Measurements from ENCODE around the gene TTLL10.

Gene TTLL10, protein sequence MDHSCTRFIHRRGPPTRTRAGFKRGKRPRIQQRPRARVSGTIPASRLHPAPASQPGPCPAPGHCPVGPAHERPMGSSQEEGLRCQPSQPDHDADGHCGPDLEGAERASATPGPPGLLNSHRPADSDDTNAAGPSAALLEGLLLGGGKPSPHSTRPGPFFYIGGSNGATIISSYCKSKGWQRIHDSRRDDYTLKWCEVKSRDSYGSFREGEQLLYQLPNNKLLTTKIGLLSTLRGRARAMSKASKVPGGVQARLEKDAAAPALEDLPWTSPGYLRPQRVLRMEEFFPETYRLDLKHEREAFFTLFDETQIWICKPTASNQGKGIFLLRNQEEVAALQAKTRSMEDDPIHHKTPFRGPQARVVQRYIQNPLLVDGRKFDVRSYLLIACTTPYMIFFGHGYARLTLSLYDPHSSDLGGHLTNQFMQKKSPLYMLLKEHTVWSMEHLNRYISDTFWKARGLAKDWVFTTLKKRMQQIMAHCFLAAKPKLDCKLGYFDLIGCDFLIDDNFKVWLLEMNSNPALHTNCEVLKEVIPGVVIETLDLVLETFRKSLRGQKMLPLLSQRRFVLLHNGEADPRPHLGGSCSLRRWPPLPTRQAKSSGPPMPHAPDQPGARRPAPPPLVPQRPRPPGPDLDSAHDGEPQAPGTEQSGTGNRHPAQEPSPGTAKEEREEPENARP

DNA sequence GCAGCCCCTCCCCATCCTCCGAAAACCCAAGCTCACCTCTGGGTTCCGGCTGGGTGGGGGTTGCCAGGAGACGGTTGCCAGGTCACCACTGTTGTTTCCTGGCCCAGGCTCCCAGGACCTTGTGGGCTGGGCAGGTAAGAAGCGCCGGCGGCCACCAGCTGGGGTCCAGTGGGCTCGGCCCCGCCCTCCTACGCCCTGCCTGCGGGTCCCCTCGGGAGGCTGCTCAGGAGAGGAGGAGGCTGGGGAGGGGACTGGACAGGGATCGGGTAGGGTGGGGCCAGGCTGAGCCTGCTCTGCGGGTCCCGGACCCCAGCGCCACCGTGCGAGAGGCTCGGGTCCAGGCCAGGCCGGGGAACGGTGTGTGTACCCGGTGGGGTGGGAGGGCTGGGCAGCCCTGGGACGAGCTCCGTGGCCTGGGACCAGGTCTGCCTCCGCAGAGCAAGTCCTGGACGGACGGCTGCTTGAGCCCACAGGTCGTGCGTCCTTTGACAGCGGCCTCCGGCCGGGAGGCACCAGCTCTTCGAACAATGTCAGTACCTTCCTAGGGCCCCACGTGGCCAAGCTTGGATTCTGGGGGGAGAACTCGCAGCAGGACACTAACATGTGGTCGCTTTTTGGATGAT is at the start of gene TTLL10:
Gene TTLL10 (plus strand): TSS at position 88 of the 623 bp plus-strand sequence. CDS start 5,336 bp downstream, outside the sequence.
- no peak for DNase-seq

DNA sequence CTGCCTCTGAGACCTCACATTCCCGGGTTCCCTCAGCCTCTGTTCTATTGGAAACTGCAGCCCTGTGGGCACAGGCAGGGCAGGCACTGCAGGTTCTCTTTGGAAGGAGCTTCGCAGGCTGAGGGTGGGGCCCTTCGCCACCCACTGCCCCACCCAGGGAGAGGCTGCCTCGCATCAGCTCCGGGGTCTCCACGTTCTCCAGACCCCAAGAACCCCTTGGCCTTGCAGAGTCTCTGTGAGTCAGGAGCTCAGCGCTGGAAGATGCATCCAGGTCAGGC is 49.2 kb upstream of the TTLL10 start:
- DNase-seq, result no peak

DNA sequence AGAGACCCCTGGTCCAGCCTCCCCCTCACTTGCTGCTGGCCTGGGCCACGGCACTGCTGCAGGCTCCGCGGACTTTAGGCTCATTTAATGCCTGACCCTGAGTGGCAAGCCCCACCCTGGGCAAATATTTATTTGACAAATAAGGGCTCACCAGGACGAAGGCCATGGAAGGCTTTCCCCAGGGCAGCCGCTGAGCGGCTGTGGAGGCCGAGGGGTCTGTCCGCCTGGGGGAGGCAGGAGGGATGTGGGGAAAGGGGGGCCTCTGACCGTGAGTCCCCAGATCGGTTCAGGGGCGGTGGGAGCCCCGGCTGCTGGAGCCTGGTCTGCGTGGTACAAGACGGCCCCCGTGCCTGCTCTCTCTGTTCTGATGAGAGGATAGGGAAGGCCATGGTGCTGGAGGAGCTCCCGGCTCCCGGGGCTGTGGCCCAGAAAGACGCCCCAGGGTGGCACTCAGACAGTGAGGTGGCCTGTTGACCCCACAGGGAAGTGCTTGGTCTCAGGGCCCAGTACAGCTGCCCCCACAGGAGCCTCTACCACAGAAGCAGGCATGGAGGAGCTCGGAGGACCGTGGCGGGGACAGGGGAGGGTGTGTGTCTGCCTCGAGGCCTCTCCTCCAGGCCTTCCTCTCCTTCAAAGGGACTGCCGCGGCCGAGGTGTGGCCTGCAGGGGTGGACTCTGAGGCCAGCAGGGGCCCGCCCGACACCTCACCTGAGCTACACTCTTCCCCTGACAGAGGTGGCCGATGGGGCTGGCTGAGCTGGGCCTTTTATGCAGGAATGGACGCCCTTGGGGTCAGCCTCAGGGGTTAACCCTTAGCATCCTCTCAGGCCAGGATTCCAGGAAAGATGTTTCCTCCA is 48.7 kb upstream of the TTLL10 start:
- DNase-seq, result no peak

DNA sequence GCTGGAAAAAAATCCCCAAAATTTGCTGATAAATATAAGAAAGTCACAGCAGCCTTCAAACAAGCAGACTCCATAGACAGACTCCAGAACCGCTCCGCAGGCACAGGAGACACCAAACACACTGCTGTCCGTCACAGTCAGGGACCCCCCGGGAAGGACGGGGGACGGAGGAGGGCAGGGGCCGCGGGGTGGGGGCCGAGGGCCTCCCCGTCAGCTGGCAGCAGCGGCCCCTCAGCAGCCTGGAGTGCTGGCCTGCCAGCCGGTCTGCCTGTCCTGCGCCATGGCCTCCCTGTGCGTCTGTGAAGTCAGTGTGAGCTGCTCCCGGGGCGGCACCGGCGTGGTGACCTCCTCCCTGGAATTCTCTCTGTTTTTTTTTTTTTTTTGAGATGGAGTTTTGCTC is 47.7 kb upstream of the TTLL10 start:
- DNase-seq, result no peak

DNA sequence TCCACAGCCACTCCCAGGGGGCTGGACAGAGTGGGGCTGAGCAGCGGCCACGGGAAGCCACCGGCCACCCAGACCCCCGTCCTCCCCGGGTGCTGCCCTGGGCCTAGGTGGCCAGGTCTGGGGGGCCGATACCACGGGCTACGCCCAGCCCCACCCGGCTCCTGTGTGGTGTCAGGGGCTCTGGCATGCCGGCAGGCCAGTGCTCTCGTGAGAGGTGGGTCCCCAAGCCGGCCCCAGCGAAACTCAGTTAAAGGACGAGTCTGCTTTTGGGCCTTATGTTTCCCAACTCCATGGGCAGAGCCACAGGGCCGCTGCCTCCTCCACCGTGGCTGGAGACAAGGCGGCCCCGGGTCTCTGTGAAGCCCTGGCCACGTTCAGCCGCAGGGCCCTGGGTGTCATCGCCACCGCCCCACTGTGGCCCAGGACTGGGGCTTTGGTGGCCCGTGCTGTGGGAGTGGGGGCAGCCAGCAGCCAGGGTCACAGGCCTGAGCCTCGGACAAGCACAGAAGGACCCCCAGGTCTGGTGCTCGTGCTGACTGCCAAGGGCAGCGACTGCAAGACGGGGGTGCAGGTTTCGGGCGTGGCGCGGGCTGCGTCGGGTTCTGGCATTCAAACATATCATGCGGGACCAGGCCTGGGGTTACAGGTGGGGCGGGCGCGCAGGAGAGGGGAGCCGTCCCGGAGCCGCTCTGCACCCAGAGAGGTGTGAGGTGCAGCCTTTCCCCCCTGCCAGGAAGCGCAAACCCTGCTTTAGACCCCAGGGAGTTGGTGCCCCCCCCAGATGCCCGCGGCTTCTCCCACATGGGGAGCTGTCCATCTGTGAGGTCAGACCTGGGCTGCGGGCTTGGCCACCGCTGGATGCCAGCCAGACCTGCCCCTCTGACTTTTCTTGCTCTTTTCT is 45.9 kb upstream of the TTLL10 start:
- no peak for DNase-seq

DNA sequence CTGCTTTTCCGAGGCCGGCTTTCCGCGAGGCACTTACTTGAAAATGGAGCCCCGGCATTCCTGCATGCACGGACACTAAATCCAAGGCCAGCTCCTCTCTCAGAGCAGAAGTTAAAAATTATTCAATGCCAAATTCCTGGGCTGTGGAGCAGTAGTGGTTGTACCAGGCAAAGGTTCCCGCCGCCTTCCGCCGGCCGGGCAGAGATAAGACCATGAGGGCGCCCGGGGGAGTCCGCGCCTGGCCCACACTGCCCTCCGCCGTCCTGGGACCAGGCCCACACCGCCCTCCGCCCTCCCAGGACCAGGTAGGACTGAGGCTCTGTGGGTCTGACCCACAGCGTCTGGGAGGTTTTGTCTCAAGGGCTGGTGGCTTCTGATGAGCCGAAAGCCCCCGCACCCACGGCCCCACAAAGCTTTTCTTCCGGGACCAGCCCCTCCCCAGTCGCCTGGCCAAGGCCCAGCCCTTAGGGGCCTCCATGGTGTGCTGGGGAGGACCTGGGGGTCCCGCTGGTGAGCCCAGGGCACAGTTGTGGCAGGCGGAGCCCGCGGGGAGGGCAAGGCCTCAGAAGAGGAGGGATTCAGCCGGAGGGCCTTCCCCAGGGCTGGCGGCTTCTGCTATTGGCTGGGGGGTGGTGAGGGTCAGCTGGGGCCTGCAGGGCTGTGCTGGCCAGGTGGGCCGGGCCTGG is 45.1 kb upstream of the TTLL10 start:
- no peak for DNase-seq

DNA sequence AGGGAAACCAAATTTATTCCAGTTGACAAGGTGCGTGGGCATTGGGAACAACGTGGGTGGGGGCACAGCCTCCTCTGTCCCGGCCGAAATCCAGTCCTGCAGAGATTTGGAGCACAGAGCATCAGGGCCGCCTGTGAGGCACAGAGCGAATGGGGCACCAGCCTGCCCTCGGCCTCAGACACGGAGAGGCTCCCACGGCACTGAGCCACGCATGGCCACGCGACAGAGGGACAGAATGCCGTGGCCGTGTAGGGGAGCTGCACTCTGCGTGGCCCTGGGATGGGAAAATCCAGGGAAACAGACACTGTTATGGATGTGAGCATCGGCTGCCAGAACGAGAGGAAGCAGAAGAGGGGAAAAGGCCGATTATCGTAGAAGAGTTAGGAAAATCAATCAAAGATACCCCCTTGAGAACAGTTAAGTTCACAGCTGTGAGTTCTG is 44.3 kb upstream of the TTLL10 start:
- no peak for DNase-seq

DNA sequence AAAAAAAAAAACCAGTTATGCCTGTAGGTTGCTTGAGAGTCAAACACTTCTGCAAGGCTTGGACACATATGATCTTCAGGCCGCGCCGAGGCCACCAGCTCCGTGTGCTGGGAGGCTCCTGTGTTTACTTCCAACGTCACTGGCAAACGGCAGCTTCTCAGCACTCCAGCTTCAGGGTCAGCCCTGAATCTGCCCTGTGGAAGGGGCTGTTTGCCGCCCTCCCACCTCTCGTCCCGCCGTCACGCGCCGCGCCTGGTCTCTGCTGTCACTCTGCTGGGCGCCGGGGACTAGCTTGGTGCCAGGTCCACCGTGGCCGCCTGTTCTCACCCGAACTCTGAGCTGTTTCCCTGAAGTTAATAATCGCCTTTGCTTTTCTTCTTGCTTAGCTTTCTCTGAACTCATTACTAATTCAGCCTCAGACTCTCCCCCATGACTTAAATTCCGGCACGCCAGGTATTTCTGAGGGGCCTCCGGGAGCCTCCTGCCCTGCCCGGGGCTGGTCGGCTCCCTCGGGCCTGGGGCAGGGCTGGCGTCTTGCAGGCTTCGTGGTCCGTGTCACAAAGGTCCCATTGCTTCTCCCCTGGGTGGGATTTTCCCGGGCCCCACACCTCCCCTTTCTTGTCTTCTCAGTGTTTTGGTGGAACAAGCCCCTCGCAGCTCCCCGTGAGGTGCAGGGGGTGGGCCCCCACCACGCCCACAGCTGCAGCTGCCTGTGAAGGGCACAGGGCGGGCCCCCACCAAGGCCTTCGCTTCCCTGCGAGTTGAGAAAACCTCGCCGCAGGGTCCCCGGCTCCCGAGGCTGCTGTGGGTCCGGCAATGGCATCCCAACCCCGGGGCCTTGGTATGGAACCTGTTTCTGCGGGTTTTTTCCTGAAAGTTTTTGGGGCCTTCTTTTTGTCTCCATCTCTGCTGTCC is 43.2 kb upstream of the TTLL10 start:
- DNase-seq, result no peak

DNA sequence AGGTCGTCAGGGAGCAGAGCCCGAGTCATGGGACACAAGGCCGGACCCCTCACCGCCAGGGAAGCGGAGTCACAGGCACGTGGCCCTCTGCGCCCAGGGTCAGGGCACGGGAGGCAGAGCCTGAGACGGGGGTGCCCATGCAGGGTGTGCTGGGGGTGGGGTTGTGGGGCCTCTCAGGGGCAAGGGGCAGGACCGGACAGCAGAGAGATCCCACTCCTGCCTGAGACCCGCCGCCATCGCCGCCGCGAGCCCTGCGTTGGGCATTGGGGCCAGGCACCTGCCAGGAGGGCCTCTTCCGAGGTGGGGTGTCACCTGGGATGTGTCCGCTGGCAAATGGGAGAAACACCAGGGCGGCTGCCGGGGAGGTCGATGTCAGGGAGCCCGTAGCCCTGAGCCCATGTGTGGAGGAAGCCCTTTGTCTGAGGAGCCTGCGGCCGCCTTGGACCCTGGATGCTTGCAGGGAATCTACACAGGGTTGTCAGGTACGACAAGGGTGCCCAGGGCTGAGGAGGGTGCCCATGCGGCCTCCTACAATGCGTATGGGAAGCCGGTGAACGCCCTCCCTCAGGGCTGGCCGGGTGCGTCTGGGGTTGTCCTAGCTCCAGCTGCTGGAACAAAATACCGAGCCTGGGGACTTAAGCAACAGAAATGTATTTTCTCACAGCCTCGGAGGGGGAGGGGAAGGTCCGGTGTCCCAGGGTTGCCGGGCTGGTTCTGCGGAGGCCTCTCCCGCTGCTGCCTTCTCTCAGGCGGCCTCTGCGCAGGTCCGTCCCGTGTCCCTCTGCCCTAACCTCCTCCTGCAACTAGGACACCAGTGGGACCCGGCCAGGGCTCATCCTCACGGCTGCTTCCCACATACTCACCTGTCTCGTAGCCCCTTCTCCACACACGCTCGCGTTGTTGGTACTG is 41.4 kb upstream of the TTLL10 start:
- DNase-seq, result no peak

DNA sequence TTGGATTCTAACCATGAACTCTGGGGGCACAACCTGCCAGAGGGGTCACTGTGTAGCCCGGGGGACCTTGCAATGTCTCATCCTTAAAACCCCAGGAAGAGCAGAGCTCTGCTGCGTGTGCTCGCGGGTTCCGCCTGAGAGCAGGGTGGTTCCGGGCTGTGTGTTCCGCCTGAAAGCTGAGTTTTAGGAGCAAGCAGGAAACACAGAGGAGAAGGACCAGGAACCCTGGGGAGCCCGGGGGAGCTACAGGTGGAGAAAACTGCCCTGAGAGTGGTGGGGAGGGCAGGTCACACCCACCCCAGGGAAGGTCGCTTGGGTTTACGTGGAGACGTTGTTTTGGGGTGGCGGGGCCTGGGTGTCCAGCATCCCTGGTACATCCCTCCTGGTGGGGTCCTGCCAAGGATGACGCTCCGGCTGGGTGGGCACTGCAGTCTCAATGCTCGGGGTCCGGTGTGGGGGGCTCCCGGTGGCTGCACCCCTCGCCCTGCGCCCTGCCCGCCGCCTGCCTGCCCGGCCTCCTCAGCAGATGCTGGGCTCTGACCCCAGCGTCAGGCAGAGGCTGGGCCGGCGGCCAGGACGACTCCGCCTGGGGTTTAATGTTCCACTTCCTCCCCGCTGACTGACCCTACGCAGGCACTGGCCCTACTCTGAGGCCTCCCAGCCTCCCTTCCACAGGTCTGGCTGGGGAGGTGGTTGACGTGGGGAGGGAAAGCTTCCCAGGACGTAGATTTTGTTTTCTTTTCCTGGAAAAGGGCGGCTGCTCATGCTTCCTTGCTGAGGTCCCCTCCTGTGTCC is 40.5 kb upstream of the TTLL10 start:
- DNase-seq, result no peak

DNA sequence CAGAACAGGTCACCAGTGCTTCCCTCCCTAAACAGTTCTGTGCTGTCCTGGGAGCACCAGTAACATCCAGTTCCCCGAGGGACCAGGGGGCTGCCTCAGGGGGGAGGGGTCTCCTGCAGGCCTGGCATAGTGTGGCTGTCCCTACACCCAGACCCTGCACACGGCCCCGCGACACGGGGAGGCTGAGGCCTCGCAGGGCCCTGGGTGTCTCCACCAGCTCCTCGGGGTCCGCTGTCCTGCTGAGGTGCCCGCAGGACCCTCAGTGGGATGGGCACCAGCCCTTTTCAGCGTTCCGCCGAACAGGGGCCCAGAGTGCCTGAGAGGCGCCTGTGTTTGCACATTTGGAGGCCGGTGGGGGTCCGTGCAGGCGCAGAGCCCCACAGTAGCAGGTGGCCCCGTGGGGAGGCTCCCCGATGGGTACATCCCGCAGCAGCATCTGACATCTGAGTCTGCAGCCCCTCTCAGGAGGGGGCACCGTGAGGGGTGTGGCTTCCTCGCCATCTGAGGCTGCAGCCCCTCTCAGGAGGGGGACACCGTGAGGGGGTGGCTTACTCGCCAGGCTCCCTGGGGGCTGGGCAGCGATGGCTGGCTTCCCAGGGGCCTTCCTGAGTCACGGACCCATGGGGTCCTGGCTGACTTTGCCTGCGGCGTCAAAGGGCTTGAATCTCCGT is 39.2 kb upstream of the TTLL10 start:
- DNase-seq, result no peak

DNA sequence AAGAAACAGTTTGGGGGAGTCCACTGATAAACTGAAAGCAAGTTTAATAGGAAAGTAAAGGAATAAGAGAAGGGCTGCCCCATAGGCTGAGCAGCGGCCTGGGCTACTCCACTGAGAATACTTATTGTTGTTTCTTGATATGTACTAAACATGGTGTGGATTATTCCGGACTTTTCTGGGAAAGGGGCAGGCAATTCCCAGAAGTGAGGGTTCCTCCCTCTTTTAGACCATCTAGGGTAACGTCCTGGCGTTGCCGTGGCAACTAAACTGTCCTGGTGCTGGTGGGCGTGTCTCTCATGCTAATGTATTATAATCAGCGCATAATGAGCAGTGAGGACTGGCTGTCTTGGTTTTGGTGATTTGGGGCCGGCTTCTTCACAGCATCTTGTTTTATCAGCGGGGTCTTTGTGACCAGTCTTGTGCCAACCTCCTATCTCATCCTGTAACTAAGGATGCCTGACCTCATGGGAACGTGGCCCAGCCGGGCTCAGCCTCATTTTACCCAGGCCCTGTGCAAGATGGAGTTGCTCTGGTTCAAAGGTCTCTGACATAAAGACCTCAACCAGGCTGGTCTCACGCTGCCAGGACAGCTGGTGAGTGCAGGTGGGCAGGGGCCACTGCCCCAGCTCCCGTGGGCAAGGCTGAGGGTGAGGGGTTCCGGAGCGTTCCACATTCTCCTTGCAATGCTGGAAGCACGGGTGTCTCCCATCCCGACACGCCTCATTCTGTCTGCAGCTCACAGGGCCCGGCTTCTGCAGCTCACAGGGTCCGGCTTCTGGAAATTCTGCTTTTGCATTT is 38.1 kb upstream of the TTLL10 start:
- no peak for DNase-seq

DNA sequence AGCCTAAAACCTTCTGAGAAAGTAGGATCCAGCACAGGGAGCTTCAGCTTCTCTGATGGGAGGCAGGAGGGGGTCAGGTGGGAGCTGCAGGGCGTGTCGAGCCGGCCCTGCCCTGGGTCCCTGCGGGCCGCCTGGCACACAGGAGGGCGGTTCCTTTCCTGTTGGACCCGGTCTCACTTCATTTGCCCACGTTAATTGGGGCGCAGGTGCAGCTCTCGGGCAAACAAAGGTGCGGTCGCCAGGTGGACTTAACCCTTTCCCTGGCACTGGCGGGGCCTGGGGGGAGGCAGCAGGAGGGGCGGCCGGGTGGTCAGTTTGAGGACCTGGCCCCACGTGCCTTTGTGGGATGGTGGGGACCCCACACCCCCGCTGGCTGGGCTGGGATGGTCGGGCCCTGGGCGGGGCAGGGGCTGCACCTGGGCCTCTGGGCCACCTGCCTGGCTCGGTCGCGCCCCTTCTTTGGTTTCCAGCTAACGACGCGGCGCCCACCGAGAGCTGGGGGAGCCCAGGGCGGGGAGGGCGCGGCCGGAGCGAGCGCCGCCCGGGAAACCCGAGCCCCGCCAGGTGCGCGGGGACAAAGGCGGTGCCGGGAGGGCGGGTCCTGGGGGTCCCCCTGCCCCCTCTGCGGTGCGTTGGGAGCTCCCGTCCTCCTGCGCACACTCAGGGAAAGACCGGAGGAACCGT is 37.0 kb upstream of the TTLL10 start:
- no peak for DNase-seq

DNA sequence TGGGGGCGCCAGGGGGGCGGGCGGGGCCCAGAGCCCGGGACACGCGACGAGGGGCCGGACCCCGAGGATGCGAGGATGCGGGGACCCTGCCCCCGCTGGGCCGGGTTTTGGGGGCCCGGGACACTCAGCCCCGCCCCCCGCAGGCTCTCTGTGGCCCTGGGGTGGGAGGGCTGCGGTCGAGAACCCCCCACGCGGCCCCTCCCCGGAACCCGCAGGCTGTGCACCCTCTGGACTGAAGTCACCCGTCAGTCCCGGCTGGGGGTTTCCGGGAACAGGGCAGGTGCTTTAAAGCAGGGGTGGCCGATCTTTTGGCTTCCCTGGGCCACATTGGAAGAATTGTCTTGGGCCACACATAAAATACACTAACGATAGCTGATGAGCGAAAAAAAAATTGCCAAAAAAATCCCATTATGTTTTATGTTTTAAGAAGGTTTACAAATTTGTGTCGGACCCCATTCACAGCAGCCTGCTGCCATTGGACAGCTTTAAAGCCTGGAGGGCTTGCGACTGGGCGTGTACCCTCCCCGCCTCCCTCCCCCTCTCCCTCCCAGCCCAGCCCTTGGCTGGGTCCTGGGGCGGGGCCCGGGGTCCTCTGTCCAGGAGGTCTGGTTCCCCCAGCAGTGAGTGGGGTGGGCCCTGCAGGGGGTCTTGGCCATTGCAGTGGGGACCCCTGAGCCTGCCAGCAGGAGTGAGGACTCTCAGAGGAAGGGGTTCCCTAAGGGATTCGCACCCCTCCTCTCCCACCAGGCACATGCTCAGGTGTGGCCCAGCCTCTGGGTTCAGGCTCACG is 36.2 kb upstream of the TTLL10 start:
- DNase-seq, result no peak

DNA sequence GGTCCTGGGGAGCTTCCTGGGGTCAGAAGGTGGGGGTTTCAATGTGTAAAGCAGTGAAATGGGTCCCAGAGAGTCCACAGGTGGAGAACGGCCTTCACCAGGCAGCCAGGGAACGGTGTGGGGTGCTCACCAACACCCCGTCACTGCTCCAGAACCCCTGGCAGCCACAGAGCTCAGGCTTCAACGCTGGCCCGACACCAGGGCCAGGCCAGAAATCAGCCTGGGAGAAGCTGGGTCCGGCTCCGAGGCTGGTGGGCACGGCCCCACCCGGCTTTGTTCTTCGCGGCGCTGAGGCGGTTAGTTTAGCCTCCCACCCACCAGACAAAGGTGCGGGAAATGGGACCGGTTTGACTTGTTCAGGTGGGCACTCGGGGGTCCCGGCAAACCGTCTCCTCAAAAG is 33.0 kb upstream of the TTLL10 start:
- no peak for DNase-seq
